ENCODE data around the gene MFSD2A.
A peak's percentile ranks its signal among the peaks of the same experiment; 100 is the strongest.
"Not testable (repeated sequence)": the region's sequence is repeated elsewhere in the genome, so short reads cannot be mapped to it uniquely, and the experiment has no call there.

Gene MFSD2A

DNA sequence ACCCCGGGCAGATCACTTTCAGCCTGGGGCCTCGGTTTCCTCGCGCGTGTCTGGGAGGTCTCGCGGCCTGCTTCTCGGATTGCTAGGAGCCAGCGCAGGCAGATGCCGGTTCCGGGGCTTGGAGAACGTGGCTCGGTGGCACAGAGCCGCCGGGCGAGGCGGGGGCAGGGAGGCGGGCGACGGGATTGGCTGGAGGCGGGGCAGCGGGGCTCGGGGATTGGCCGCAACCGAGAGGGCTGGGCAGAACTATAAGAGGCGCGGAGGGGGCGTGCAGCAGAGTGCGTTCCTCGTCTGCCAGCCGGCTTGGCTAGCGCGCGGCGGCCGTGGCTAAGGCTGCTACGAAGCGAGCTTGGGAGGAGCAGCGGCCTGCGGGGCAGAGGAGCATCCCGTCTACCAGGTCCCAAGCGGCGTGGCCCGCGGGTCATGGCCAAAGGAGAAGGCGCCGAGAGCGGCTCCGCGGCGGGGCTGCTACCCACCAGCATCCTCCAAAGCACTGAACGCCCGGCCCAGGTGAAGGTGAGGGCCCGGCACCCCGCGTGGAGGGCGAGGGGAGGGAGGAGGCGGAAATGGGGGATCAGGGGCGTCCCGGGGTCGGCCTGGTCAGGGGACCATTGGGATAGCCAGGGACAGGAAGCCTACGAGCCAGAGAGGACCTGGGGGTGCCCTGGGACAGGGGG is at the start of gene MFSD2A:
TSS of gene MFSD2A (plus strand) at position 276 of the 677 bp plus-strand sequence. CDS start at position 424, 148 bp downstream.
- TF ChIP-seq, protein P1, sequence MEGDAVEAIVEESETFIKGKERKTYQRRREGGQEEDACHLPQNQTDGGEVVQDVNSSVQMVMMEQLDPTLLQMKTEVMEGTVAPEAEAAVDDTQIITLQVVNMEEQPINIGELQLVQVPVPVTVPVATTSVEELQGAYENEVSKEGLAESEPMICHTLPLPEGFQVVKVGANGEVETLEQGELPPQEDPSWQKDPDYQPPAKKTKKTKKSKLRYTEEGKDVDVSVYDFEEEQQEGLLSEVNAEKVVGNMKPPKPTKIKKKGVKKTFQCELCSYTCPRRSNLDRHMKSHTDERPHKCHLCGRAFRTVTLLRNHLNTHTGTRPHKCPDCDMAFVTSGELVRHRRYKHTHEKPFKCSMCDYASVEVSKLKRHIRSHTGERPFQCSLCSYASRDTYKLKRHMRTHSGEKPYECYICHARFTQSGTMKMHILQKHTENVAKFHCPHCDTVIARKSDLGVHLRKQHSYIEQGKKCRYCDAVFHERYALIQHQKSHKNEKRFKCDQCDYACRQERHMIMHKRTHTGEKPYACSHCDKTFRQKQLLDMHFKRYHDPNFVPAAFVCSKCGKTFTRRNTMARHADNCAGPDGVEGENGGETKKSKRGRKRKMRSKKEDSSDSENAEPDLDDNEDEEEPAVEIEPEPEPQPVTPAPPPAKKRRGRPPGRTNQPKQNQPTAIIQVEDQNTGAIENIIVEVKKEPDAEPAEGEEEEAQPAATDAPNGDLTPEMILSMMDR (conservative IDR thresholded peaks at IDR 0.05; ENCODE audit: low read depth, low read length): no peak
- H3K4me3 ChIP-seq (ENCODE audit: low read length): peak within 1 kb of the TSS; percentile 76
- DNase-seq (ENCODE audit: low read depth): peak; percentile 78

GRCh38 chr1:39905172-39905571 is 49.8 kb upstream of the MFSD2A start:
- TF ChIP-seq, protein P1 (conservative IDR thresholded peaks at IDR 0.05; ENCODE audit: low read depth, low read length): no peak
- no peak for DNase-seq (ENCODE audit: low read depth)
- H3K4me3 ChIP-seq (ENCODE audit: low read length): no peak overlapping the region

- DNase-seq (ENCODE audit: low read depth): no peak
- TF ChIP-seq, protein P1 (conservative IDR thresholded peaks at IDR 0.05; ENCODE audit: low read depth, low read length): no peak
- no peak overlapping the region for H3K4me3 ChIP-seq (ENCODE audit: low read length)
Measured at GRCh38 chr1:39907528-39908453, 47.2 kb upstream of the MFSD2A start.

GRCh38 chr1:39908534-39908933 is 46.4 kb upstream of the MFSD2A start:
- DNase-seq (ENCODE audit: low read depth): no peak
- TF ChIP-seq, protein P1 (conservative IDR thresholded peaks at IDR 0.05; ENCODE audit: low read depth, low read length): no peak
- no peak overlapping the region for H3K4me3 ChIP-seq (ENCODE audit: low read length)

DNA sequence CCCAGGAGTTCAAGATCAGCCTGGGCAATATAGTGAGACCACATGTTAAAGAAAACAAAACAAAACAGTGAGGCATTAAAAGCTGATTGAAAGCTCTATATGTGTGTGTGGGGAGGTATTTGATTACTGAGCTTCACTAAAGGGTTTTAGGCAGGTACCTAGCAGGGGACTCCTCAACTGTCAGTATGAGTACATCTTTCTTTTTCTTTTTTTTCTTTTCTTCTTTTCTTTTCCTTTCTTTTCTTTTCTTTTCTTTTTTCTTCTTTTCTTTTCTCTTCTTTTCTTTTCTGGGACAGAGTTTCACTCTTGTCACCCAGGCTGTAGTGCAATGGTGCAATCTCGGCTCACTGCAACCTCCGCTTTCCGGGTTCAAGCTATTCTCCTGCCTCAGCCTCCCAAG is 44.7 kb upstream of the MFSD2A start:
- H3K4me3 ChIP-seq (ENCODE audit: low read length): no peak overlapping the region
- TF ChIP-seq, protein P1 (conservative IDR thresholded peaks at IDR 0.05; ENCODE audit: low read depth, low read length): no peak
- no peak for DNase-seq (ENCODE audit: low read depth)

DNA sequence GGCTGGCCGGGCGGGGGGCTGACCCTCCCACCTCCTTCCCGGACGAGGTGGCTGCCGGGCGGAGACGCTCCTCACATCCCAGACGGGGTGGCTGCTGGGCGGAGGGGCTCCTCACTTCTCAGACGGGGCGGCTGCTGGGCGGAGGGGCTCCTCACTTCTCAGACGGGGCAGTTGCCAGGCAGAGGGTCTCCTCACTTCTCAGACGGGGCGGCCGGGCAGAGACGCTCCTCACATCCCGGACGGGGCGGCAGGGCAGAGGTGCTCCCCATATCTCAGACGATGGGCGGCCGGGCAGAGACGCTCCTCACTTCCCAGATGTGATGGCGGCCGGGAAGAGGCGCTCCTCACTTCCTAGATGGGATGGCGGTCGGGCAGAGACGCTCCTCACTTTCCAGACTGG is 41.8 kb upstream of the MFSD2A start:
- not testable (repeated sequence) for DNase-seq (ENCODE audit: low read depth); H3K4me3 ChIP-seq (ENCODE audit: low read length)

DNA sequence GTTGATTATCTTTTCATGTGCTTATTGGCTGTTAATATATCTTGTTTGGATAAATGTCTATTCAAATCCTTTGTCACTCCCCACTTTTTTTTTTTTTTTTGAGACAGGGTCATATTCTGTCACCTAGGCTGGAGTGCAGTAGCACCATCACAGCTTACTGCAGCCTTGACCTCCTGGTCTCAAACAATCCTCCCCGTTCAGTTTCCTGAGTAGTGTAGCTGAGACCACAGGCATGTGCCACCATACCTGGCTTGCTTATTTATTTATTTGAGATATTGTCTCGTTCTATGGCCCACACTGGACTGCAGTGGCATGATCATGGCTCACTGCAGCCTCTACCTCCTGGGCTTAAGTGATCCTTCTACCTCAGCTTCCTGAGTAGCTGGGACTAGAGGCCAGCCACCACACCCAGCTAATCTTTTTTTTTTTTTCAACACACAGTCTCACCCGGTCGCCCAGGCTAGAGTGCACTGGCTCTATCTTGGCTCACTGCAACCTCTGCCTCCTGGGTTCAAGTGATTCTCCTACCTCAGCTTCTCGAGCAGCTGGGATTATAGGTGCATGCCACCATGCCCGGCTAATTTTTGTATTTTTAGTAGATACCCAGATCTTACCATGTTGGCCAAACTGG is 39.3 kb upstream of the MFSD2A start:
- TF ChIP-seq, protein P1 (conservative IDR thresholded peaks at IDR 0.05; ENCODE audit: low read depth, low read length): no peak
- H3K4me3 ChIP-seq (ENCODE audit: low read length): no peak overlapping the region
- DNase-seq (ENCODE audit: low read depth): no peak

Data from retinal pigment epithelial cell (primary cell).